Measurements from ENCODE around the gene ZMPSTE24. TPM values are rescaled to one million over a fixed set of nuclear protein-coding genes. Genes with fewer than 3 reads are reported as not detected.

ZMPSTE24 gene
- total and polyA plus RNA-seq, 7 donors: 12.7 to 60.2 (median 22.2) TPM

- DNase-seq (no peak), ATAC-seq (no peak)
- peaks cover 9% of the 10 kb centered on the region for H3K4me1 ChIP-seq
- no peak for TF ChIP-seq CTCF (IDR thresholded peaks at IDR 0.05)
- no peaks in the 10 kb centered on the region for H3K27me3 ChIP-seq (ENCODE audit: insufficient read depth in 3 of 3, low read length in 2 of 3)
- H3K9me3 ChIP-seq: no peaks in the 10 kb centered on the region
- intact Hi-C loops (cut with DNase I): no loop called here
- no peak overlapping the region for H3K4me3 ChIP-seq
- 70 to 88% (median 86%) methylated on average over 4 of the region's 4 CpGs for WGBS, 3 donors
- H3K36me3 ChIP-seq (ENCODE audit: insufficient read depth in 1 of 2, low read depth in 1 of 2): peaks cover 0 to 88% of the 10 kb centered on the region in 2 donors
- no peak overlapping the region for H3K27ac ChIP-seq
Measured at GRCh38 chr1:40273547-40274166, 15.6 kb downstream of the ZMPSTE24 start.

GRCh38 chr1:40274331-40274730 lies 16.3 kb downstream of the ZMPSTE24 start:
- TF ChIP-seq CTCF (IDR thresholded peaks at IDR 0.05): no peak
- DNase-seq (no peak), ATAC-seq (no peak)
- no peaks in the 10 kb centered on the region for H3K27me3 ChIP-seq (ENCODE audit: insufficient read depth in 3 of 3, low read length in 2 of 3)
- H3K4me1 ChIP-seq: peaks cover 9% of the 10 kb centered on the region
- H3K27ac ChIP-seq: no peak overlapping the region
- H3K4me3 ChIP-seq: no peak overlapping the region
- WGBS, 3 donors: 91 to 97% (median 96%) methylated on average over 2 of the region's 2 CpGs
- H3K36me3 ChIP-seq (ENCODE audit: insufficient read depth in 1 of 2, low read depth in 1 of 2): peaks cover 0 to 88% of the 10 kb centered on the region in 2 donors
- H3K9me3 ChIP-seq: no peaks in the 10 kb centered on the region
- intact Hi-C loops (cut with DNase I): no loop called here

DNA sequence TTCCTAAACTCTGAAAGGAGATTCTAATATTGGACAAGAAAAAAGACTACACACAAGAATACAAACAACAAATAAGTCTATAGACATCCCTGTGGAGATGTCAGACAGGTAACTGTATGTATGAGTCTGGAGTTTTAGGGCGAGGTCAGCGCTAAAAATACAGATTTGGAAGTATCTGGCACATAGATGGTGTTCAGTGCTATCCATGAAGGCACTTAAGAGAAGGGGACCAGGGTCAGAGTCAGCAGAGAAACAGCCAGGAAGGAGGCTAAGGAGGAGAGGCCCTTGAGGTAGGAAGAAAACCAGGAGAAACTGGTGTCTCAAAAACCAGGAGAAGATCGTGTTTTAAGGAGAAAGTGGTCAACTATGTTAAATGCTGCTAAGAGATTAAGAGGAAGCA lies 18.1 kb downstream of the ZMPSTE24 start:
- no peaks in the 10 kb centered on the region for H3K9me3 ChIP-seq
- peaks cover 0 to 87% of the 10 kb centered on the region in 2 donors for H3K36me3 ChIP-seq (ENCODE audit: insufficient read depth in 1 of 2, low read depth in 1 of 2)
- DNase-seq: no peak
- peak in 2 of 4 donors; percentile 25 to 39 for ATAC-seq
- no peak overlapping the region for H3K4me3 ChIP-seq
- no peak for TF ChIP-seq CTCF (IDR thresholded peaks at IDR 0.05)
- peak overlapping the region; percentile 66 for H3K27ac ChIP-seq
- 92 to 94% (median 92%) methylated on average over 3 of the region's 3 CpGs for WGBS, 3 donors
- no peaks in the 10 kb centered on the region for H3K27me3 ChIP-seq (ENCODE audit: insufficient read depth in 3 of 3, low read length in 2 of 3)
- peaks cover 9% of the 10 kb centered on the region for H3K4me1 ChIP-seq
- intact Hi-C loops (cut with DNase I): no loop called here

GRCh38 chr1:40281853-40282252 lies 23.8 kb downstream of the ZMPSTE24 start:
- TF ChIP-seq CTCF (IDR thresholded peaks at IDR 0.05): no peak
- H3K4me1 ChIP-seq: no peaks in the 10 kb centered on the region
- ATAC-seq: no peak
- no peak overlapping the region for H3K27ac ChIP-seq
- no peak for DNase-seq
- 49 to 65% (median 56%) methylated on average over 2 of the region's 2 CpGs for WGBS, 3 donors
- no peak overlapping the region for H3K4me3 ChIP-seq
- H3K36me3 ChIP-seq (ENCODE audit: insufficient read depth in 1 of 2, low read depth in 1 of 2): peaks cover 0 to 82% of the 10 kb centered on the region in 2 donors
- intact Hi-C loops (cut with DNase I): no loop called here
- no peaks in the 10 kb centered on the region for H3K27me3 ChIP-seq (ENCODE audit: insufficient read depth in 3 of 3, low read length in 2 of 3)
- H3K9me3 ChIP-seq: no peaks in the 10 kb centered on the region

- 86 to 95% (median 89%) methylated on average over 2 of the region's 2 CpGs for WGBS, 3 donors
- no peak for DNase-seq
- no peak for TF ChIP-seq CTCF (IDR thresholded peaks at IDR 0.05)
- no peaks in the 10 kb centered on the region for H3K9me3 ChIP-seq
- H3K36me3 ChIP-seq (ENCODE audit: insufficient read depth in 1 of 2, low read depth in 1 of 2): peaks cover 2 to 87% of the 10 kb centered on the region in 2 donors
- no peaks in the 10 kb centered on the region for H3K4me1 ChIP-seq
- no peak overlapping the region for H3K27ac ChIP-seq
- intact Hi-C loops (cut with DNase I): no loop called here
- no peaks in the 10 kb centered on the region for H3K27me3 ChIP-seq (ENCODE audit: insufficient read depth in 3 of 3, low read length in 2 of 3)
- H3K4me3 ChIP-seq: no peak overlapping the region
- ATAC-seq: no peak
Measured at GRCh38 chr1:40291293-40291692, 33.3 kb downstream of the ZMPSTE24 start.
